Testis (tissue), 3 donors: ENCODE data around the gene LRRC43. TPM values are rescaled to one million over a fixed set of nuclear protein-coding genes. Genes with fewer than 3 reads are reported as not detected.

ENCODE experiments used
- DNase-seq: peaks from one replicate; pipeline ENCODE4 v3.0.0-alpha.2; 2019
- H3K27ac ChIP-seq, 2 donors: fragments of 200-600 bp; sonication (generic); one replicate each; pipeline ENCODE4 v1.5.1; 2019
- H3K27me3 ChIP-seq: fragments of 200-600 bp; sonication (generic); one replicate; pipeline ENCODE4 v1.5.1; 2019
- H3K36me3 ChIP-seq: fragments of 200-600 bp; sonication (generic); one replicate; pipeline ENCODE4 v1.5.1; 2017; ENCODE audit warnings: low read depth; ENCODE audit errors: missing control alignments
- H3K4me1 ChIP-seq: fragments of 200-600 bp; sonication (generic); one replicate; pipeline ENCODE4 v1.5.1; 2019
- H3K4me3 ChIP-seq, 2 donors: fragments of 200-600 bp; sonication (generic); one replicate each; pipeline ENCODE4 v1.5.1; 2017 to 2019
- H3K9me3 ChIP-seq: fragments of 200-600 bp; sonication (generic); one replicate; pipeline ENCODE4 v1.5.1; 2017
- CTCF ChIP-seq, 3 experiments: fragments of 450-650 bp in 2 of 3; fragments of 200-600 bp in 1 of 3; sonication (generic) in 1 of 3; IDR thresholded peaks; one replicate each; pipeline ENCODE4 v1.5.1; 2016 to 2019; ENCODE audit warnings: antibody characterized with exemption in 3 of 3, mild to moderate bottlenecking in 2 of 3, moderate library complexity in 1 of 3
- POLR2A ChIP-seq: fragments of 450-650 bp; IDR thresholded peaks from one replicate; pipeline ENCODE4 v1.6.1; 2017; ENCODE audit warnings: antibody characterized with exemption, mild to moderate bottlenecking, moderate library complexity
- WGBS, 2 donors: methylation state at CpG; one replicate each; pipeline ENCODE4 v1.1.5; 2018; 5-methylcytosine and 5-hydroxymethylcytosine counted together
- intact Hi-C: fragments of 100-400 bp; cut with DNase I; formaldehyde crosslinking; loops from one replicate; pipeline ENCODE4 v1.15.1; 2023; ENCODE audit warnings: low total_unique reads
- polyA plus RNA-seq: library from polyadenylated mRNA; stranded (reverse); fragments of 350-450 nt; fragmentation: Illumina TruSeq; extraction: RNeasy Lipid Tissue Mini Kit (QIAGEN cat#74804); gene quantifications from one replicate; pipeline ENCODE4 v1.2.3, GENCODE V29; 2014; ENCODE audit warnings: low read depth, low replicate concordance; ENCODE audit not compliant: insufficient read depth
- total RNA-seq, 2 donors: library from RNA; depleted of rRNA; stranded (reverse); fragments of >200 nt; gene quantifications; one replicate each; pipeline ENCODE4 v1.2.3, GENCODE V29; 2016

Gene LRRC43
- total and polyA plus RNA-seq, 3 donors from 2014 or later = 10.8 to 16.6 (median 11.0) TPM

- Histone ChIP-seq H3K27me3 (no peaks in the 10 kb centered on the region), H3K4me3 (no peak overlapping the region), H3K27ac (no peak overlapping the region), H3K9me3 (no peaks in the 10 kb centered on the region), H3K4me1 (no peaks in the 10 kb centered on the region), H3K36me3 (no peaks in the 10 kb centered on the region)
- no peak for DNase-seq
- no peak for TF ChIP-seq CTCF (IDR thresholded peaks at IDR 0.05)
- TF ChIP-seq POLR2A = no peak
- WGBS, 2 donors = 88% methylated on average over 1 of the region's 1 CpG
- intact Hi-C loops = no loop called here
Observed at GRCh38 chr12:122194804-122195203, 11.9 kb downstream of the LRRC43 start.

- intact Hi-C loops = no loop called here
- no peaks in the 10 kb centered on the region for H3K36me3 ChIP-seq
- H3K27ac ChIP-seq = no peak overlapping the region
- no peak for DNase-seq
- TF ChIP-seq CTCF (IDR thresholded peaks at IDR 0.05) (no peak), POLR2A (no peak)
- H3K4me3 ChIP-seq = no peak overlapping the region
- H3K4me1 ChIP-seq = no peaks in the 10 kb centered on the region
- H3K9me3 ChIP-seq = no peaks in the 10 kb centered on the region
- WGBS, 2 donors = 92 to 94% methylated on average over 4 of the region's 4 CpGs
- no peaks in the 10 kb centered on the region for H3K27me3 ChIP-seq
Observed at GRCh38 chr12:122195405-122195804, 12.5 kb downstream of the LRRC43 start.

GRCh38 chr12:122197612-122197966, 14.7 kb downstream of the LRRC43 start:
- Histone ChIP-seq H3K4me1 (no peaks in the 10 kb centered on the region), H3K4me3 (no peak overlapping the region), H3K27ac (no peak overlapping the region), H3K9me3 (no peaks in the 10 kb centered on the region), H3K27me3 (no peaks in the 10 kb centered on the region), H3K36me3 (no peaks in the 10 kb centered on the region)
- no peak for TF ChIP-seq POLR2A
- TF ChIP-seq CTCF (IDR thresholded peaks at IDR 0.05) = no peak
- no peak for DNase-seq
- intact Hi-C loops = no loop called here
- 65 to 78% methylated on average over 1 of the region's 1 CpG for WGBS, 2 donors

GRCh38 chr12:122199484-122200355, 16.8 kb downstream of the LRRC43 start:
- WGBS, 2 donors = 90 to 93% methylated on average over 23 to 29 of the region's 29 CpGs
- no peak overlapping the region for H3K4me3 ChIP-seq
- no peak for DNase-seq
- H3K36me3 ChIP-seq = no peaks in the 10 kb centered on the region
- intact Hi-C loops = no loop called here
- TF ChIP-seq CTCF (IDR thresholded peaks at IDR 0.05) = no peak
- TF ChIP-seq POLR2A = no peak
- H3K27ac ChIP-seq = no peak overlapping the region
- H3K27me3 ChIP-seq = no peaks in the 10 kb centered on the region
- H3K9me3 ChIP-seq = no peaks in the 10 kb centered on the region
- H3K4me1 ChIP-seq = no peaks in the 10 kb centered on the region
